Kidney tubule cell (primary cell): ENCODE measurements around the gene ZNF878.
"Not testable (repeated sequence)": the region's sequence is repeated elsewhere in the genome, so short reads cannot be mapped to it uniquely, and the experiment has no call there.

Experiments
- DNase-seq: peaks from one replicate; pipeline ENCODE4 v3.0.0-alpha.2; 2018; ENCODE audit warnings: low spot score

Gene ZNF878

GRCh38 chr19:12052497-12053169 lies at the start of gene ZNF878:
Gene ZNF878, minus strand, starts transcription at chr19:12052961. Its CDS starts 160 bp downstream, at chr19:12052801.
- peak; percentile 92 for DNase-seq

GRCh38 chr19:12098040-12098439 lies 45.3 kb upstream of the ZNF878 start:
- DNase-seq: no peak

- peak; percentile 27 for DNase-seq
Observed at GRCh38 chr19:12095111-12095790, 42.5 kb upstream of the ZNF878 start.

GRCh38 chr19:12093777-12094176 lies 41.0 kb upstream of the ZNF878 start:
- no peak for DNase-seq

GRCh38 chr19:12092956-12093355 lies 40.2 kb upstream of the ZNF878 start:
- no peak for DNase-seq

- peak; percentile 76 for DNase-seq
Observed at GRCh38 chr19:12092065-12092867, 39.5 kb upstream of the ZNF878 start.

- DNase-seq: peak; percentile 42
Observed at GRCh38 chr19:12090807-12091206, 38.0 kb upstream of the ZNF878 start.

- no peak for DNase-seq
Observed at GRCh38 chr19:12085074-12085818, 32.5 kb upstream of the ZNF878 start.

- DNase-seq: not testable (repeated sequence)
Observed at GRCh38 chr19:12083336-12083735, 30.6 kb upstream of the ZNF878 start.

GRCh38 chr19:12077375-12077774 lies 24.6 kb upstream of the ZNF878 start:
- DNase-seq: no peak

GRCh38 chr19:12076331-12076730 lies 23.6 kb upstream of the ZNF878 start:
- DNase-seq: not testable (repeated sequence)

- no peak for DNase-seq
Observed at GRCh38 chr19:12075538-12076139, 22.9 kb upstream of the ZNF878 start.

GRCh38 chr19:12064590-12065538 lies 12.1 kb upstream of the ZNF878 start, which contains the start of gene ZNF844:
Gene ZNF844, plus strand, starts transcription at chr19:12064731. Its CDS starts 143 bp downstream, at chr19:12064874.
- DNase-seq: peak; percentile 87

GRCh38 chr19:12055784-12056183 lies 3.0 kb upstream of the ZNF878 start:
- peak; percentile 21 for DNase-seq

- DNase-seq: peak; percentile 58
Observed at GRCh38 chr19:12052091-12052496, 667 bp downstream of the ZNF878 start.

- DNase-seq: no peak
Observed at GRCh38 chr19:12047868-12048267, 4.9 kb downstream of the ZNF878 start.

- no peak for DNase-seq
Observed at GRCh38 chr19:12043752-12044422, 8.9 kb downstream of the ZNF878 start.

GRCh38 chr19:12042893-12043292 lies 9.9 kb downstream of the ZNF878 start:
- no peak for DNase-seq
